Measurements from ENCODE around the gene CPE. TPM values are rescaled to one million over a fixed set of nuclear protein-coding genes. Genes with fewer than 3 reads are reported as not detected.

The CPE gene
- total and polyA plus RNA-seq, 2 experiments from 2014 or later, result 238 TPM

GRCh38 chr4:165541851-165542459 is 163.1 kb downstream of the CPE start:
- no peaks in the 10 kb centered on the region for H3K9me3 ChIP-seq (ENCODE audit: low read depth)
- H3K36me3 ChIP-seq, result no peaks in the 10 kb centered on the region
- no peak overlapping the region for H3K27ac ChIP-seq
- no peak for TF ChIP-seq CTCF (IDR thresholded peaks at IDR 0.05; ENCODE audit: low read depth, low read length)
- no peak for DNase-seq (ENCODE audit: low read depth in 1 of 2, low spot score in 1 of 2)
- no peaks in the 10 kb centered on the region for H3K27me3 ChIP-seq
- no peaks in the 10 kb centered on the region for H3K4me1 ChIP-seq (ENCODE audit: low read depth)
- no peak overlapping the region for H3K4me3 ChIP-seq

- no peak for TF ChIP-seq CTCF (IDR thresholded peaks at IDR 0.05; ENCODE audit: low read depth, low read length)
- no peaks in the 10 kb centered on the region for H3K4me1 ChIP-seq (ENCODE audit: low read depth)
- H3K27me3 ChIP-seq, result no peaks in the 10 kb centered on the region
- no peak overlapping the region for H3K4me3 ChIP-seq
- no peaks in the 10 kb centered on the region for H3K36me3 ChIP-seq
- H3K9me3 ChIP-seq (ENCODE audit: low read depth), result no peaks in the 10 kb centered on the region
- no peak overlapping the region for H3K27ac ChIP-seq
- DNase-seq (ENCODE audit: low read depth in 1 of 2, low spot score in 1 of 2), result no peak
Observed at GRCh38 chr4:165542476-165542875, 163.7 kb downstream of the CPE start.

Other genes starting within 250 kb of the CPE start
- gene KLHL2, start 171.4 kb upstream of the CPE start, total RNA-seq, result 35.3 and 39.7 TPM in 2 replicates
- 39.8 and 46.3 TPM in 2 replicates for gene KLHL2, start 171.4 kb upstream of the CPE start, polyA plus RNA-seq
- gene MSMO1, start 51.3 kb upstream of the CPE start, total RNA-seq, result 65.8 and 170 TPM in 2 replicates
- 138 and 305 TPM in 2 replicates for gene MSMO1, start 51.3 kb upstream of the CPE start, polyA plus RNA-seq